Karpas-422 (cell line): ENCODE measurements around the gene XAB2. TPM values are rescaled to one million over a fixed set of nuclear protein-coding genes. Genes with fewer than 3 reads are reported as not detected.
A peak's percentile ranks its signal among the peaks of the same experiment; 100 is the strongest.

Experiments
- DNase-seq: peaks from one replicate; pipeline ENCODE4 v3.0.0-alpha.2; 2015
- H2AFZ ChIP-seq: fragments of 200-600 bp; sonication (generic); 2 replicates; pipeline ENCODE4 v1.6.1; 2014; ENCODE audit warnings: antibody characterized with exemption, low read length, mixed read lengths
- H3K27ac ChIP-seq: fragments of 200-600 bp; sonication (generic); 2 replicates; pipeline ENCODE4 v1.5.1; 2014; ENCODE audit warnings: mild to moderate bottlenecking, low read length, moderate library complexity
- H3K27me3 ChIP-seq: fragments of 200-600 bp; sonication (generic); 2 replicates; pipeline ENCODE4 v1.6.1; 2014; ENCODE audit warnings: low read length, mixed read lengths
- H3K36me3 ChIP-seq: fragments of 200-600 bp; sonication (generic); 2 replicates; pipeline ENCODE4 v1.6.1; 2014; ENCODE audit warnings: low read length, mixed read lengths; ENCODE audit not compliant: insufficient read depth
- H3K4me1 ChIP-seq: fragments of 200-600 bp; sonication (generic); 2 replicates; pipeline ENCODE4 v1.6.1; 2014; ENCODE audit warnings: mild to moderate bottlenecking, low read length, mixed read lengths
- H3K4me2 ChIP-seq: fragments of 200-600 bp; sonication (generic); 2 replicates; pipeline ENCODE4 v1.6.1; 2014; ENCODE audit warnings: low read length, low read depth, mild to moderate bottlenecking; ENCODE audit not compliant: poor library complexity, severe bottlenecking
- H3K4me3 ChIP-seq: fragments of 200-600 bp; sonication (generic); 2 replicates; pipeline ENCODE4 v1.5.1; 2014; ENCODE audit warnings: mild to moderate bottlenecking, antibody characterized with exemption, low read length, mixed read lengths
- H3K79me2 ChIP-seq: fragments of 200-600 bp; sonication (generic); 2 replicates; pipeline ENCODE4 v1.6.1; 2014; ENCODE audit warnings: mild to moderate bottlenecking, low read length, mixed read lengths
- H3K9ac ChIP-seq: fragments of 200-600 bp; sonication (generic); 2 replicates; pipeline ENCODE4 v1.6.0; 2014; ENCODE audit warnings: low read length
- H3K9me2 ChIP-seq: fragments of 200-600 bp; sonication (generic), shearing (Covaris generic); replicated peaks from 2 replicates; pipeline ENCODE4 v1.6.0; 2014; ENCODE audit warnings: mild to moderate bottlenecking, low read length, moderate library complexity; ENCODE audit not compliant: insufficient read depth
- H3K9me3 ChIP-seq: fragments of 300-700, 200-600 bp; sonication (generic); 2 replicates; pipeline ENCODE4 v1.6.1; 2014; ENCODE audit warnings: low read length, mixed read lengths
- H4K20me1 ChIP-seq: fragments of 200-600 bp; sonication (generic); 2 replicates; pipeline ENCODE4 v1.6.1; 2014; ENCODE audit warnings: mild to moderate bottlenecking, antibody characterized with exemption, low read length, low read depth; ENCODE audit not compliant: insufficient read depth
- total RNA-seq: library from RNA; depleted of rRNA; stranded (reverse); fragments of >200 nt; shearing (Covaris generic); gene quantifications from 2 replicates; pipeline ENCODE4 v1.2.3, GENCODE V29; 2014; ENCODE audit warnings: low replicate concordance

The XAB2 gene
- total RNA-seq, 1 experiment from 2014 or later, result 20.2 TPM

- H3K9me2 ChIP-seq, result no peaks in the 10 kb centered on the region
- no peaks in the 10 kb centered on the region for H4K20me1 ChIP-seq
- H2AFZ ChIP-seq, result no peak overlapping the region
- no peak overlapping the region for H3K27ac ChIP-seq
- peaks cover 2% of the 10 kb centered on the region for H3K4me1 ChIP-seq
- no peaks in the 10 kb centered on the region for H3K27me3 ChIP-seq
- no peak overlapping the region for H3K4me3 ChIP-seq
- H3K4me2 ChIP-seq, result no peak overlapping the region
- no peak overlapping the region for H3K9ac ChIP-seq
- no peaks in the 10 kb centered on the region for H3K9me3 ChIP-seq
- no peaks in the 10 kb centered on the region for H3K36me3 ChIP-seq
- no peak for DNase-seq
- H3K79me2 ChIP-seq, result no peaks in the 10 kb centered on the region
These were observed 27.9 kb upstream of the XAB2 start for GRCh38 chr19:7657131-7657751.

- Histone ChIP-seq H3K4me3 (no peak overlapping the region), H3K27me3 (no peaks in the 10 kb centered on the region), H3K79me2 (no peaks in the 10 kb centered on the region), H3K9ac (no peak overlapping the region), H3K27ac (no peak overlapping the region), H3K36me3 (no peaks in the 10 kb centered on the region), H4K20me1 (no peaks in the 10 kb centered on the region), H3K9me2 (no peaks in the 10 kb centered on the region), H3K4me1 (peaks cover 5% of the 10 kb centered on the region), H3K4me2 (no peak overlapping the region), H2AFZ (no peak overlapping the region), H3K9me3 (no peaks in the 10 kb centered on the region)
- no peak for DNase-seq
These were observed 26.2 kb upstream of the XAB2 start for GRCh38 chr19:7655581-7655980.

GRCh38 chr19:7654401-7654800, 25.1 kb upstream of the XAB2 start:
- no peak overlapping the region for H3K4me3 ChIP-seq

GRCh38 chr19:7652061-7652641, 22.8 kb upstream of the XAB2 start:
- H3K4me1 ChIP-seq, result peaks cover 5% of the 10 kb centered on the region
- no peaks in the 10 kb centered on the region for H3K9me3 ChIP-seq
- H3K4me2 ChIP-seq, result peak overlapping the region; percentile 69
- H2AFZ ChIP-seq, result peak overlapping the region; percentile 82
- no peaks in the 10 kb centered on the region for H3K36me3 ChIP-seq
- H3K9me2 ChIP-seq, result no peaks in the 10 kb centered on the region
- DNase-seq, result peak; percentile 90
- H3K9ac ChIP-seq, result peak overlapping the region; percentile 48
- H3K27me3 ChIP-seq, result no peaks in the 10 kb centered on the region
- H3K27ac ChIP-seq, result no peak overlapping the region
- H4K20me1 ChIP-seq, result no peaks in the 10 kb centered on the region
- peak overlapping the region; percentile 54 for H3K4me3 ChIP-seq
- H3K79me2 ChIP-seq, result no peaks in the 10 kb centered on the region

More at GRCh38 chr19:7654401-7654800, 25.1 kb upstream of the XAB2 start:
- Histone ChIP-seq H3K9me3 (no peaks in the 10 kb centered on the region), H3K27ac (no peak overlapping the region), H3K9me2 (no peaks in the 10 kb centered on the region), H2AFZ (no peak overlapping the region), H3K27me3 (no peaks in the 10 kb centered on the region), H3K79me2 (no peaks in the 10 kb centered on the region), H3K36me3 (no peaks in the 10 kb centered on the region), H3K4me2 (no peak overlapping the region), H3K4me1 (peaks cover 5% of the 10 kb centered on the region), H3K9ac (no peak overlapping the region), H4K20me1 (no peaks in the 10 kb centered on the region)
- DNase-seq, result no peak

GRCh38 chr19:7650148-7650547, 20.8 kb upstream of the XAB2 start:
- no peak overlapping the region for H3K4me3 ChIP-seq
- H3K27ac ChIP-seq, result no peak overlapping the region
- no peak for DNase-seq
- no peaks in the 10 kb centered on the region for H3K36me3 ChIP-seq
- H3K4me2 ChIP-seq, result no peak overlapping the region
- no peak overlapping the region for H2AFZ ChIP-seq
- H3K4me1 ChIP-seq, result peaks cover 5% of the 10 kb centered on the region
- no peaks in the 10 kb centered on the region for H4K20me1 ChIP-seq
- no peak overlapping the region for H3K9ac ChIP-seq
- H3K9me3 ChIP-seq, result no peaks in the 10 kb centered on the region
- H3K27me3 ChIP-seq, result no peaks in the 10 kb centered on the region
- H3K79me2 ChIP-seq, result no peaks in the 10 kb centered on the region
- no peaks in the 10 kb centered on the region for H3K9me2 ChIP-seq

- Histone ChIP-seq H3K79me2 (no peaks in the 10 kb centered on the region), H3K27ac (no peak overlapping the region)
These were observed 19.1 kb upstream of the XAB2 start for GRCh38 chr19:7648265-7649014.

GRCh38 chr19:7647156-7647555, 17.8 kb upstream of the XAB2 start:
- peaks cover 2% of the 10 kb centered on the region for H3K4me1 ChIP-seq
- no peaks in the 10 kb centered on the region; the same call in 1 of the 2 replicates for H4K20me1 ChIP-seq
- no peaks in the 10 kb centered on the region; the same call in 1 of the 2 replicates for H3K36me3 ChIP-seq
- no peak overlapping the region for H3K4me2 ChIP-seq
- DNase-seq, result no peak
- H3K4me3 ChIP-seq, result no peak overlapping the region
- H2AFZ ChIP-seq, result no peak overlapping the region
- H3K27ac ChIP-seq, result no peak overlapping the region
- H3K9ac ChIP-seq, result no peak overlapping the region
- H3K9me3 ChIP-seq, result no peaks in the 10 kb centered on the region
- no peaks in the 10 kb centered on the region for H3K27me3 ChIP-seq
- H3K9me2 ChIP-seq, result no peaks in the 10 kb centered on the region
- no peaks in the 10 kb centered on the region for H3K79me2 ChIP-seq

More at GRCh38 chr19:7648265-7649014, 19.1 kb upstream of the XAB2 start:
- DNase-seq, result no peak
- Histone ChIP-seq H4K20me1 (no peaks in the 10 kb centered on the region; the same call in 1 of the 2 replicates), H2AFZ (no peak overlapping the region), H3K9me2 (no peaks in the 10 kb centered on the region), H3K27me3 (no peaks in the 10 kb centered on the region), H3K4me3 (no peak overlapping the region), H3K9ac (no peak overlapping the region), H3K36me3 (no peaks in the 10 kb centered on the region), H3K4me1 (peaks cover 5% of the 10 kb centered on the region), H3K9me3 (no peaks in the 10 kb centered on the region), H3K4me2 (no peak overlapping the region)

GRCh38 chr19:7646426-7646700, 17.0 kb upstream of the XAB2 start:
- Histone ChIP-seq H3K9ac (no peak overlapping the region), H3K9me2 (no peaks in the 10 kb centered on the region), H3K4me1 (no peaks in the 10 kb centered on the region), H3K79me2 (no peaks in the 10 kb centered on the region), H3K27me3 (no peaks in the 10 kb centered on the region), H3K4me3 (no peak overlapping the region), H3K36me3 (no peaks in the 10 kb centered on the region; the same call in 1 of the 2 replicates), H2AFZ (no peak overlapping the region), H3K27ac (no peak overlapping the region), H4K20me1 (no peaks in the 10 kb centered on the region; the same call in 1 of the 2 replicates), H3K4me2 (no peak overlapping the region), H3K9me3 (no peaks in the 10 kb centered on the region)
- no peak for DNase-seq
